Esophagus (tissue), 2 donors: Measurements from ENCODE around the gene KCNT1. TPM values are rescaled to one million over a fixed set of nuclear protein-coding genes. Genes with fewer than 3 reads are reported as not detected.
"Not testable (repeated sequence)": the region's sequence is repeated elsewhere in the genome, so short reads cannot be mapped to it uniquely, and the experiment has no call there.

ENCODE experiments used
- H3K27ac ChIP-seq, 2 donors: one replicate each; pipeline ENCODE4 v1.5.1; 2013; ENCODE audit warnings: low read depth in 2 of 2, mild to moderate bottlenecking in 2 of 2, inconsistent platforms in 1 of 2, low read length in 1 of 2, moderate library complexity in 1 of 2
- H3K27me3 ChIP-seq, 2 donors: one replicate each; pipeline ENCODE4 v1.6.1; 2013; ENCODE audit warnings: low read length in 2 of 2, control low read depth in 1 of 2, mild to moderate bottlenecking in 1 of 2; ENCODE audit not compliant: insufficient read depth in 2 of 2, control insufficient read depth in 1 of 2
- H3K36me3 ChIP-seq, 2 donors: one replicate each; pipeline ENCODE4 v1.6.1; 2013; ENCODE audit warnings: low read length in 1 of 2; ENCODE audit not compliant: control insufficient read depth in 2 of 2, insufficient read depth in 2 of 2
- H3K4me1 ChIP-seq, 2 donors: one replicate each; pipeline ENCODE4 v1.6.1; 2013; ENCODE audit warnings: low read length in 1 of 2; ENCODE audit not compliant: control insufficient read depth in 2 of 2, insufficient read depth in 2 of 2
- H3K4me3 ChIP-seq, 2 donors: one replicate each; pipeline ENCODE4 v1.5.1; 2013; ENCODE audit warnings: low read length in 2 of 2, mild to moderate bottlenecking in 2 of 2, low read depth in 1 of 2, moderate library complexity in 1 of 2
- H3K9me3 ChIP-seq, 2 donors: one replicate each; pipeline ENCODE4 v1.6.1; 2013; ENCODE audit warnings: mild to moderate bottlenecking in 2 of 2, low read depth in 1 of 2, low read length in 1 of 2, moderate library complexity in 1 of 2; ENCODE audit not compliant: control insufficient read depth in 2 of 2, insufficient read depth in 1 of 2
- WGBS, 2 donors: extraction: QIAGEN DNeasy Blood & Tissue Kit; methylation state at CpG; one replicate each; pipeline ENCODE4 v1.1.7; 2013; 5-methylcytosine and 5-hydroxymethylcytosine counted together
- polyA plus RNA-seq, 2 donors: library from polyadenylated mRNA; stranded (reverse); fragments of 200-250 nt; gene quantifications; one replicate each; pipeline ENCODE4 v1.2.3, GENCODE V29; 2013
- donor health status: healthy with polysubstance abuse.
- donor health status: Bipolar disorder and iron deficiency.

KCNT1 gene
- polyA plus RNA-seq, 2 donors = 0.06 to 0.14 TPM

GRCh38 chr9:135671591-135672041 lies 30.4 kb upstream of the KCNT1 start:
- no peak overlapping the region for H3K27ac ChIP-seq
- no peak overlapping the region for H3K4me3 ChIP-seq
- peaks cover 0 to 2% of the 10 kb centered on the region in 2 donors for H3K9me3 ChIP-seq
- H3K36me3 ChIP-seq = no peaks in the 10 kb centered on the region
- H3K4me1 ChIP-seq = no peaks in the 10 kb centered on the region
- WGBS, 2 donors = 50 to 54% methylated on average over 15 to 17 of the region's 17 CpGs
- no peaks in the 10 kb centered on the region for H3K27me3 ChIP-seq

DNA sequence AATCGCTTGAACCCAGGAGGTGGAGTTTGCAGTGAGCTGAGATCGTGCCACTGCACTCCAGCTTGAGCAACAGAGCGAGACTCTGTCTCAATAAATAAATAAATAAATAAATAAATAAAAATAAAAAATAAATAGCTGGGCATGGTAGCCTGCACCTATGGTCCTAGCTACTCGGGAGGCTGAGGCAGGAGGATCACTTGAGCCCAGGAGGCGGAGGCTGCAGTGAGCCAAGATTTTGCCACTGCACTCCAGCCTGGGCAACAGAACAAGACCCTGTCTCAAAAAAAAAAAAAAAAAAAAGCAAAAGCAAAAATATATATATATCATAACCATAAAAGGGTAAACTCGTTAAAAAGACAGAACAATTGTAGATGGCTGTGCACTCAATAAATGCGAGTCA lies 29.2 kb upstream of the KCNT1 start:
- H3K27me3 ChIP-seq, H3K4me3 ChIP-seq, H3K9me3 ChIP-seq, H3K4me1 ChIP-seq, H3K27ac ChIP-seq, H3K36me3 ChIP-seq: not testable (repeated sequence)
- WGBS, 2 donors = 86 to 91% methylated on average over 7 of the region's 7 CpGs

DNA sequence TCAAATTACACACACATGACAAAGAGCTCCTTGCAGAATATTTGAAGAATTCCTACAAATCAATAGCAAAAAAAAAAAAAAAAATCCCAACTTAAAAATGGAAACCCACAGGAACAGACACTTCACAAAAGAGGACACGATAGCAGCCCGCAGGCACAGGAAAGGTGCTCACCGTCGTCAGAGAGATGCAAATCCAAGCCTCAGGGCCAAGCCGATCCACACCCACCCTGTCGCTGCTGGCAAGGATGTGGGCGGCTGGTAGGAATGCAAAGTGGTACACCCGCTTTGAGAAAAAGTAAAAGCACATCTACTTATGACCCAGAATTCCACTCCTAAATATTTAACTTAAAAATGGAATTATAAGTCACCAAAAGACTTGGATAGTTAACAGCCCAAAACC lies 28.0 kb upstream of the KCNT1 start:
- Histone ChIP-seq H3K27me3 (no peaks in the 10 kb centered on the region), H3K9me3 (peaks cover 0 to 2% of the 10 kb centered on the region in 2 donors), H3K4me1 (no peaks in the 10 kb centered on the region), H3K4me3 (no peak overlapping the region), H3K27ac (no peak overlapping the region), H3K36me3 (no peaks in the 10 kb centered on the region)
- WGBS, 2 donors = 65 to 66% methylated on average over 8 of the region's 8 CpGs

DNA sequence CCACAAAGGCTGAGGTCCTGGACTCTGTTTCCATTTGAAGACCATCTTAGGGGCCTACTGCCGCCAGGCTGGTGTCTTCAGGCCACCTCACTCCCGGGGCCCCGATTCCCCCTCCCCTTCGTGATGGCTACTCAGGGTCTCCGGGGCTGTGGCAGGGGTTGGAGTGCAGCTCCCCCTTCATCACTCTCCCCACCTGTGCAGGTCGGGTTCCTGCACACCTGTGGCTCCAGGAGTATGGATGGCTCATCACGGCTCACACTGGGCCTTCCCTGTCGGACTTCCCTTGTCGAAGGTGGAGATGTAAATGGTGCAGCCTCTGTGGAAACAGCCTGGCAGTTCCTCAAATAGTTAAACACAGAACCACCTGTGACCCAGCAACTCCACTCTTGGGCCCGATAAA lies 27.0 kb upstream of the KCNT1 start:
- Histone ChIP-seq H3K9me3 (no peaks in the 10 kb centered on the region), H3K4me3 (no peak overlapping the region), H3K27me3 (no peaks in the 10 kb centered on the region), H3K36me3 (no peaks in the 10 kb centered on the region), H3K4me1 (no peaks in the 10 kb centered on the region), H3K27ac (no peak overlapping the region)
- 74 to 84% methylated on average over 10 of the region's 10 CpGs for WGBS, 2 donors

DNA sequence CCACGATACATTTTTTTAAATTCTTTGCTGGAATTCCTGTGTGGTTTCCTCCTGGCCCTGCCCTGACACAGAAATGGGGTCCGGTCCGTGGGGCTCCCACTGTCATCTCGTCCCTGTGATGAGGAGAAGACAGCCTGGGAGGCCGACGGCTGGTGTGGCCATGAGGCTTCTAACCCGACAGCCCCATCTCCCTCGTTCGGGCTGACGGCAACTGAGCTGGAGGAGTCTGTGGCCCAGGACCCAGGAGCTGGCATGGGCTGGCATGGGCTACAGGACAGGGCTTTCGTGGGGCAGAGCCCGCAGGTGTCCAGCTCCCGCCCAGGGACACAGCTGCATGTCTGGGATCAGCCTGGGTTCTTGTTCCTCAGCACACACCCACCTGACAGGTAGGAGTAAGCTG lies 25.1 kb upstream of the KCNT1 start:
- peaks cover 0 to 3% of the 10 kb centered on the region in 2 donors for H3K9me3 ChIP-seq
- H3K4me1 ChIP-seq = no peaks in the 10 kb centered on the region
- no peak overlapping the region for H3K4me3 ChIP-seq
- no peaks in the 10 kb centered on the region for H3K36me3 ChIP-seq
- 82% methylated on average over 13 of the region's 13 CpGs for WGBS, 2 donors
- no peak overlapping the region for H3K27ac ChIP-seq
- no peaks in the 10 kb centered on the region for H3K27me3 ChIP-seq

DNA sequence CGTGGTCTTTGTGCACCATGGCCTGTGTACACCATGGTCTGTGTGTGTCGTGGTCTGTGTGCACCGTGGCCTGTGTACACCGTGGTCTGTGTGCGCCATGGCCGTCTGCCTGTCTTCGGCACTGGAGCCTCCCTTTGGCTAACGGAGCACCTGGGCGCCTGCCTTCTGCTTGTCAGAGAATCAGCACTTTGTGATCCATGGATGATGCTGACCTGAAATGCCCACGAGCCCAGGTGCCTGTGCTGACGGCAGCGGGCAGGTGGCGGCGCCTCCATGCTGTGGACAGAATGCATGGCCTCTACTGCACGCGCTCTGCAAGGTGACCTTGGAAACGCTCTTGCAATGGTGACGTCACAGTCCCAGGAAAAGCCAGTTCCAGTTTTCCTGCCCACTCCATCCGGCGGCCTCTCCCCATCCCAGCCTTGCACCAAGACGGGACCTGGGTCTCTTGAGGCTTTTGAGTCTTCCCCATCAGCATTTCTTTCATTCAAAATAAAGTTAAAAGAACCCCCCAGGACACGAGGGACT lies 24.3 kb upstream of the KCNT1 start:
- Histone ChIP-seq H3K27me3 (no peaks in the 10 kb centered on the region), H3K4me1 (no peaks in the 10 kb centered on the region), H3K27ac (no peak overlapping the region), H3K36me3 (no peaks in the 10 kb centered on the region), H3K9me3 (peaks cover 0 to 3% of the 10 kb centered on the region in 2 donors), H3K4me3 (no peak overlapping the region)
- WGBS, 2 donors = 82% methylated on average over 22 of the region's 22 CpGs

GRCh38 chr9:135678236-135679017 lies 23.6 kb upstream of the KCNT1 start:
- no peaks in the 10 kb centered on the region for H3K27me3 ChIP-seq
- peaks cover 0 to 3% of the 10 kb centered on the region in 2 donors for H3K9me3 ChIP-seq
- H3K4me3 ChIP-seq = no peak overlapping the region
- H3K36me3 ChIP-seq = no peaks in the 10 kb centered on the region
- WGBS, 2 donors = 84% methylated on average over 20 of the region's 20 CpGs
- H3K27ac ChIP-seq = no peak overlapping the region
- H3K4me1 ChIP-seq = no peaks in the 10 kb centered on the region

DNA sequence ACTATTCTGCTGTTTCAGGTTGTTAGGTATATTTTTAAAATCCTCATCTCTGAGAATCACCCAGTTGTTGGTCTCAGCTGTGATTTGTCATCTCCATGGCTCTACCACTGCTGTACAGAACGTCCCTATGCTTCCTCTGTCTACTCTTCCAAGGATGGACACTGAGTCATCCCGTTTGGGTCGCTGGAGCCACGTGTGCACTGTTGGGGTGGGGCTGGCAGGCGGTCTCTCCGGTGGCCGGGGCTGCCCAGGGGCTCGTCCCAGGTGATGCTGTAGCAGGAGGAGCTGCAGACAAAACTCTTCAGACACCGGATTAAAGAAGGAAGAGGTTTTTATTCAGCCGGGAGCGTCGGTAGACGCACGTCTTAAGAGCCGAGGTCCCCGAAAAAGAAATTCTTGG lies 21.9 kb upstream of the KCNT1 start:
- H3K27me3 ChIP-seq = no peaks in the 10 kb centered on the region
- WGBS, 2 donors = 64 to 67% methylated on average over 16 of the region's 16 CpGs
- no peaks in the 10 kb centered on the region for H3K4me1 ChIP-seq
- no peaks in the 10 kb centered on the region for H3K36me3 ChIP-seq
- H3K4me3 ChIP-seq = no peak overlapping the region
- H3K9me3 ChIP-seq = peaks cover 0 to 3% of the 10 kb centered on the region in 2 donors
- H3K27ac ChIP-seq = no peak overlapping the region

GRCh38 chr9:135681161-135681560 lies 20.8 kb upstream of the KCNT1 start:
- Histone ChIP-seq H3K9me3 (peaks cover 0 to 3% of the 10 kb centered on the region in 2 donors), H3K4me3 (no peak overlapping the region), H3K27me3 (no peaks in the 10 kb centered on the region), H3K4me1 (no peaks in the 10 kb centered on the region), H3K27ac (no peak overlapping the region), H3K36me3 (no peaks in the 10 kb centered on the region)
- WGBS, 2 donors = 78 to 84% methylated on average over 5 of the region's 5 CpGs
